Cardiac muscle cell (in vitro differentiated cells and primary cell): ENCODE data around the gene BPHL. TPM values are rescaled to one million over a fixed set of nuclear protein-coding genes. Genes with fewer than 3 reads are reported as not detected.

Experiments
- DNase-seq, 2 donors: peaks; one replicate each; pipeline versions ENCODE4 v3.0.0 to v3.0.0-alpha.2; 2010 to 2017; ENCODE audit warnings: low read depth in 1 of 2, low spot score in 1 of 2
- H3K27ac ChIP-seq: fragments of 200-600 bp; sonication (generic); 2 replicates; pipeline ENCODE4 v1.5.1; 2016
- H3K27me3 ChIP-seq: fragments of 200-600 bp; sonication (generic); 2 replicates; pipeline ENCODE4 v1.6.0; 2016; ENCODE audit warnings: control low read depth
- H3K36me3 ChIP-seq: fragments of 200-600 bp; sonication (generic); 2 replicates; pipeline ENCODE4 v1.5.1; 2016; ENCODE audit warnings: control low read depth
- H3K4me1 ChIP-seq: fragments of 200-600 bp; sonication (generic); 2 replicates; pipeline ENCODE4 v1.8.1; 2017; ENCODE audit warnings: low read depth, mild to moderate bottlenecking, mixed run types
- H3K4me3 ChIP-seq: fragments of 200-600 bp; sonication (generic); 2 replicates; pipeline ENCODE4 v1.5.1; 2016; ENCODE audit warnings: mild to moderate bottlenecking
- H3K9me3 ChIP-seq: fragments of 200-600 bp; sonication (generic); 2 replicates; pipeline ENCODE4 v1.5.1; 2017; ENCODE audit warnings: low read depth, mild to moderate bottlenecking, control low read depth
- CTCF ChIP-seq: IDR thresholded peaks from 2 replicates; pipeline ENCODE4 v1.5.1; 2012; ENCODE audit warnings: low read depth, mild to moderate bottlenecking, low read length
- polyA plus RNA-seq: library from polyadenylated mRNA; unstranded; fragments of >200 nt; fragmentation: Nextera tagmentation; extraction: Ambion mirVana; gene quantifications from 2 replicates; pipeline ENCODE4 v1.2.1, GENCODE V29; 2016
- total RNA-seq: library from RNA; depleted of rRNA; stranded (reverse); fragments of >200 nt; gene quantifications from 2 replicates; pipeline ENCODE4 v1.2.3, GENCODE V29; 2016

BPHL gene
- total RNA-seq (27.2 and 34.8 TPM in 2 replicates), polyA plus RNA-seq (61.3 and 72.2 TPM in 2 replicates)

- peak within 1 kb of the TSS; percentile 73 for H3K27ac ChIP-seq
- H3K36me3 ChIP-seq, result no peaks in the 10 kb centered on the region
- no peaks in the 10 kb centered on the region for H3K9me3 ChIP-seq
- H3K4me1 ChIP-seq, result no peaks in the 10 kb centered on the region
- TF ChIP-seq CTCF, result no peak
- H3K4me3 ChIP-seq, result peak within 1 kb of the TSS; percentile 64
- no peaks in the 10 kb centered on the region for H3K27me3 ChIP-seq
- peak; percentile 95 to 98 for DNase-seq
Observed at GRCh38 chr6:3118353-3119039, at the start of gene BPHL. Gene BPHL (plus strand): TSS chr6:3118711. CDS start chr6:3118741, 30 bp downstream.

GRCh38 chr6:3071568-3071967 is 46.9 kb upstream of the BPHL start:
- no peak for TF ChIP-seq CTCF
- Histone ChIP-seq H3K27ac (no peak overlapping the region), H3K9me3 (no peaks in the 10 kb centered on the region), H3K4me1 (peaks cover 8% of the 10 kb centered on the region), H3K36me3 (no peaks in the 10 kb centered on the region), H3K4me3 (no peak overlapping the region), H3K27me3 (no peaks in the 10 kb centered on the region)
- no peak for DNase-seq

- no peak overlapping the region for H3K4me3 ChIP-seq
- peaks cover 6% of the 10 kb centered on the region for H3K4me1 ChIP-seq
- H3K36me3 ChIP-seq, result peaks cover under 1% of the 10 kb centered on the region
- H3K27ac ChIP-seq, result no peak overlapping the region
- no peaks in the 10 kb centered on the region for H3K27me3 ChIP-seq
- no peak for TF ChIP-seq CTCF
- H3K9me3 ChIP-seq, result no peaks in the 10 kb centered on the region
- no peak for DNase-seq
Observed at GRCh38 chr6:3072798-3073197, 45.7 kb upstream of the BPHL start.

- H3K4me3 ChIP-seq, result no peak overlapping the region
- H3K4me1 ChIP-seq, result peaks cover 5% of the 10 kb centered on the region
- no peaks in the 10 kb centered on the region for H3K9me3 ChIP-seq
- no peak for DNase-seq
- no peak for TF ChIP-seq CTCF
- no peak overlapping the region for H3K27ac ChIP-seq
- peaks cover 7% of the 10 kb centered on the region for H3K36me3 ChIP-seq
- H3K27me3 ChIP-seq, result no peaks in the 10 kb centered on the region
Observed at GRCh38 chr6:3073382-3073781, 45.1 kb upstream of the BPHL start.

- H3K36me3 ChIP-seq, result peaks cover 10% of the 10 kb centered on the region
Observed at GRCh38 chr6:3075772-3076113, 42.8 kb upstream of the BPHL start.

More at GRCh38 chr6:3075772-3076113, 42.8 kb upstream of the BPHL start:
- no peak overlapping the region for H3K4me3 ChIP-seq
- H3K27me3 ChIP-seq, result no peaks in the 10 kb centered on the region
- no peaks in the 10 kb centered on the region for H3K9me3 ChIP-seq
- no peaks in the 10 kb centered on the region for H3K4me1 ChIP-seq
- no peak overlapping the region for H3K27ac ChIP-seq
- TF ChIP-seq CTCF, result no peak
- DNase-seq, result no peak
